Measurements from ENCODE around the gene INPP4B.

INPP4B gene

DNA sequence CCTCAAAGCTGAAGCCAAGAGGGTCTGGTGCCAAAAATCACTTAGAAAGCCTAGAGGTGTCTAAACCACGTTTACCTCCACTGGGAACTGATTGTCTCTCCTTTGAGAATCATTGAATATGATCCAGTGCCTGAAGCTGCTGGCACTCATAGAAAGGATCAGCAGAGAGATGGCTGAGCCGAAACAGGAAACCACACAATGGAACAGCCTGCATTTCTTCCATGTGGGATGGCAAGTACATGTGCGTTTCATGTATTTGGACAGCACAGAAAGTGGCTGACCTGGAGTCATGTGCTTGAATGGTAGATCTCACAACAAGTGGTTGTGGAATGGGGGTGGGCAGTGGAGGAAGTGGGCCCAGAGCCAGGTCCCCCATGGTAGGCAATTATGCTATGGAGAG lies 533.7 kb downstream of the INPP4B start:
- no peak for DNase-seq (ENCODE audit: low read depth)
- TF ChIP-seq, protein P1, sequence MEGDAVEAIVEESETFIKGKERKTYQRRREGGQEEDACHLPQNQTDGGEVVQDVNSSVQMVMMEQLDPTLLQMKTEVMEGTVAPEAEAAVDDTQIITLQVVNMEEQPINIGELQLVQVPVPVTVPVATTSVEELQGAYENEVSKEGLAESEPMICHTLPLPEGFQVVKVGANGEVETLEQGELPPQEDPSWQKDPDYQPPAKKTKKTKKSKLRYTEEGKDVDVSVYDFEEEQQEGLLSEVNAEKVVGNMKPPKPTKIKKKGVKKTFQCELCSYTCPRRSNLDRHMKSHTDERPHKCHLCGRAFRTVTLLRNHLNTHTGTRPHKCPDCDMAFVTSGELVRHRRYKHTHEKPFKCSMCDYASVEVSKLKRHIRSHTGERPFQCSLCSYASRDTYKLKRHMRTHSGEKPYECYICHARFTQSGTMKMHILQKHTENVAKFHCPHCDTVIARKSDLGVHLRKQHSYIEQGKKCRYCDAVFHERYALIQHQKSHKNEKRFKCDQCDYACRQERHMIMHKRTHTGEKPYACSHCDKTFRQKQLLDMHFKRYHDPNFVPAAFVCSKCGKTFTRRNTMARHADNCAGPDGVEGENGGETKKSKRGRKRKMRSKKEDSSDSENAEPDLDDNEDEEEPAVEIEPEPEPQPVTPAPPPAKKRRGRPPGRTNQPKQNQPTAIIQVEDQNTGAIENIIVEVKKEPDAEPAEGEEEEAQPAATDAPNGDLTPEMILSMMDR (IDR thresholded peaks at IDR 0.05; ENCODE audit: insufficient read depth, low read depth, low read length, missing control alignments): no peak
- H3K4me3 ChIP-seq (ENCODE audit: low read length): no peak overlapping the region

DNA sequence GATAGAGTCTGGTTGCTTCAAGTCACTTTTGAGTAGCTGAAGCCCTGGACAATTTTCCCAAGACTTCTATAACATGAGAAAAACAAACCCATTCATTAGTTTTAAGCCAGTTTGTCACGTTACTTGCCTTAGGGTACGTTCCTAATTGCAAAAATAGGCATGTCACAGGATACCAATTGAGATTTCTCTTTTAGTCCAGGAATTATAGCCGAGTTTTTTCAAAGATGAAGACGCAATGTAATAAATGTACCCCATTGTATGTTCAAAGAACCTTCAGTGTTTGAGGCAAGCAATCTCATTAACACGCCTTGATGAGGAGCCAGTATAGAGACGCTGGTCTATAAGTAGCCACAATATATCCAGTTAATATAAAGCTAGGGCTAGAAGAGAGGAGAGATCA lies 534.2 kb downstream of the INPP4B start:
- TF ChIP-seq, protein P1 (IDR thresholded peaks at IDR 0.05; ENCODE audit: insufficient read depth, low read depth, low read length, missing control alignments): no peak
- H3K4me3 ChIP-seq (ENCODE audit: low read length): no peak overlapping the region
- DNase-seq (ENCODE audit: low read depth): no peak

DNA sequence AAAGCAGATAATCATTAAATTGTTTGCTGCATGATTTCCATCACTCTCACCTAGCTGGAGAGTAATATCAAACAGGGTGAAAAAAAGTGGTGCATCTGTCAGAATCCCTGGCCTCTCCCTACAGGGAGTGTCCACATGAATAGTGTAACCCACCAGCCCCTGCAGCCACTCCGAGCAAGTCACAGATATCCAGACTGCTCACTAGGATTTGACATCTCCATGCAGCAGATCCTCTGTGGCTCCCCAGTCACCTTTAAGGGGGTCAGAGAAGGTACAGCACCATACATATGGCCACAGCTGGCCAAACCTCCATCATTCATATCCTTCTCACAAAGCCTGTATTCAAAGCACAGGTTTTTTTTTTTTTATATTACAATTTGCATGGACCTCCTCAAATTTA lies 536.3 kb downstream of the INPP4B start:
- no peak for DNase-seq (ENCODE audit: low read depth)
- TF ChIP-seq, protein P1 (IDR thresholded peaks at IDR 0.05; ENCODE audit: insufficient read depth, low read depth, low read length, missing control alignments): no peak
- H3K4me3 ChIP-seq (ENCODE audit: low read length): no peak overlapping the region

DNA sequence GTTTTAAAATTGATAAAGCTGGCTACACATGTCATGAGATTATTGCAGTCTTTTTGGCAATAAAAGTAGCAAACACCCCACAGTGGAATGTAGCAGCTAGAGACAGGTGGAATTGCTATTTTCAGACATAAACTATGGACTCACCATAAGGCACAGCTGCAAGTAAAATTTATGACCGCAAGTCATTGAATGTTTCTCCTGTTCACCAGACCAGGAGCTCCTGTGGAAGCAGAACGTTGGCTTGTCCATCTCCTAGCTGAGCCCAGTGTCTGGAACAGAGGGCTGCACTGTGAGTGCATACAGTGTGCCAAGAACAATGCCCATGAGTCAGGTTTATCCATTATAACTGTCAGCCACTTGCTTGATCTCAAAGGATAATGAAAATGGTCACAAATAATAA lies 538.2 kb downstream of the INPP4B start:
- TF ChIP-seq, protein P1 (IDR thresholded peaks at IDR 0.05; ENCODE audit: insufficient read depth, low read depth, low read length, missing control alignments): no peak
- no peak overlapping the region for H3K4me3 ChIP-seq (ENCODE audit: low read length)
- no peak for DNase-seq (ENCODE audit: low read depth)

DNA sequence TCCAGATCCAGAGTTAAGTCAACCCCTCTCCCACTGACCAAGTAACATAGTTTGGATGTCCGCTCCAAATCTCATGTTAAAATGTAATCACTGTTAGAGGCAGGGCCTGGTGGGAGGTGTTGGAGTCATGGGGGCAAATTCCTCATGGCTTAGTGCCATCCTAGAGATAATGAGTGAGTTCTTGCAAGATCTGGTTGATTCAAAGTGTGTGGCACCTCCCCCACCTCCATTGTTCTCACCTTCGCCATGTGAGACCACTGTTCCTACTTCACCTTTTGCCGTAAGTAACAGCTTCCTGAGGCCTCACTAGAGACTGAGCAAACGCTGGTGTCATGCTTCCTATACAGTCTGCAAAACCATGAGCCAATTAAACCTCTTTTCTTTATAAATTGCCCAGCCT lies 548.8 kb downstream of the INPP4B start:
- DNase-seq (ENCODE audit: low read depth): no peak
- TF ChIP-seq, protein P1 (IDR thresholded peaks at IDR 0.05; ENCODE audit: insufficient read depth, low read depth, low read length, missing control alignments): no peak
- H3K4me3 ChIP-seq (ENCODE audit: low read length): no peak overlapping the region

DNA sequence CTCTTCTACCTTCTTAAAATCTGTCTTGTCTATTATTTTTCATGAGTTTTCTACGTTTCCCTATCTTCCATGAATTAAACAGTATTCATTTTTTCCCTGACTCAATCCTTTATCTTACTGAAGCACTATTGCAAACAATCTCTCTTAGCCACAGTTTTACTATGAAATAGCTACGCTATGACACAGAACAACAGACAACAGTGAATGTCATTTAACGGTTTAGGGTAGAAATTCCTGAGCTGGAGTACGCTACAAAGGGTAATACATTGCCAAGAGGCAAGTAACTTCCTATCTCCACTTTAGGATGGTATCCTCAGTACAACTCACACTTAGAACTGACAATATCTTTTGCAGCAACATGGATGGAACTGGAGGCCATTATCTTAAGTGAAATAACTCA lies 552.6 kb downstream of the INPP4B start:
- no peak for DNase-seq (ENCODE audit: low read depth)
- no peak overlapping the region for H3K4me3 ChIP-seq (ENCODE audit: low read length)

DNA sequence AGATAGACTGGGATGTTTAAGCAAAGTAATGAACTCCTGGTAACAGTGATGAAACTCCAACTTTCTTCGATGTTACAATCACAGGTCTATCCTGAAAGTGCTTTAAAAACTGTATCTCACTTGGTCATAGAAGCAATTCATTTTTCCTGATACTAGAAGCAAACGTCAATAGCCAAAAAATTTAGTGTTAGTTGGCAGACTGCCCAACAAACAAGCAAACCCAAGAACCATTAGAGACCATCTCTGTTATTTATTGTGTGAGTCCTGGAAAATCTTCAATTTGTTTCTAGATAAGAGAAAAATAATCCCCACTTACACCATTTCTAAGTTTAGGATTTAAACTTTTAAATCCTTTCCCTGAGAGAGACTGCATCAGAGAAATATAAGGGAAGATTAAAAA lies 553.9 kb downstream of the INPP4B start:
- H3K4me3 ChIP-seq (ENCODE audit: low read length): no peak overlapping the region
- no peak for DNase-seq (ENCODE audit: low read depth)
- TF ChIP-seq, protein P1 (IDR thresholded peaks at IDR 0.05; ENCODE audit: insufficient read depth, low read depth, low read length, missing control alignments): no peak

More for the DNA sequence above, 552.6 kb downstream of the INPP4B start:
- TF ChIP-seq, protein P1 (IDR thresholded peaks at IDR 0.05; ENCODE audit: insufficient read depth, low read depth, low read length, missing control alignments): no peak
